SK-N-MC (cell line): Measurements from ENCODE around the gene CHST14.

Source experiments
- EZH2 ChIP-seq: fragments of 200-600 bp; sonication (generic); IDR thresholded peaks from one replicate; pipeline ENCODE4 v1.6.1; 2017; ENCODE audit warnings: antibody characterized with exemption
- FOXP2 ChIP-seq: optimal IDR thresholded peaks from 2 replicates; pipeline ENCODE3; 2011; ENCODE audit warnings: mild to moderate bottlenecking, moderate library complexity; ENCODE audit not compliant: insufficient read depth; ENCODE audit errors: extremely low read length, control extremely low read depth
- POLR2AphosphoS5 ChIP-seq: IDR thresholded peaks from 2 replicates; pipeline ENCODE4 v1.6.1; 2012; ENCODE audit warnings: mild to moderate bottlenecking, low read depth, low read length, borderline replicate concordance

DNA sequence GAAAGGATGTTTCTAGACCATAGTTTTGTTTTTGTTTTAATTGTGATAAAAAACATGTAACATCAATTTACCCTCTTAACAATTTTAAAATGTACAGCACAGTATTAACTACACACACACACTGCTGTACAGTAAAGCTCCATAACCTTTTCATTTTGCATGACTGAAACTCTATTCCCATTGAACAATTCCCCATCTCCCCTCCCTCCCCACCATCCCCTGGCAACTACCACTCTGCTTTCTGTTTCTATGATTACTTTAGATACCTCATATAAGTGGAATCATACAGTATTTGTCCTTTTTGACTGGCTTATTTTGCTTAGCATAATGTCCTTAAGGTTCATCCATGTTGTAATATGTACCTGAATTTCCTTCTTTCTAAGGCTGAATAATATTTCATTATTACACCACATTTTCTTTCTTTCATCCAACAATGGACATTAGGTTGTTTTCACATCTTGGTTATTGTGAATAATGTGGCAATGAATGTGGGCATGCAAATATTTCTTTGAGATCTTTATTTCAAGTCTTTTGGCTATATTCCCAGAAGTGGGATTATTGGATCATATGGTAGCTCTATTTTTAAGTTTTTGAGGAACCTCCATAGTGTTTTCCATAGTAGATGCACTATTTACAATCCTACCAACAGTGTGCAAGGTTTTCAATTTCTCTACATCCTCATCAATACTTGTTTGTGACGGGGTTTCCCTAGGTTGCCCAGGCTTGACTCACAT lies 10.7 kb downstream of the CHST14 start:
- TF ChIP-seq EZH2 (no peak), POLR2AphosphoS5 (no peak), FOXP2 (no peak)
